ENCODE data around the gene ZCCHC2. TPM values are rescaled to one million over a fixed set of nuclear protein-coding genes. Genes with fewer than 3 reads are reported as not detected.

The ZCCHC2 gene
- total and polyA plus RNA-seq, 2 of the 13 experiments (the other 11 are each of a cell fraction or from before 2014, with no cell fraction given), result 62.5 to 76.1 TPM

GRCh38 chr18:62522504-62523254, at the start of gene ZCCHC2 (continued):
- peak; percentile 94 for TF ChIP-seq ARNT2 (CRISPR knock-in tag; IDR thresholded peaks at IDR 0.05; ENCODE audit: low read depth)
- TF ChIP-seq SNAPC2 (CRISPR knock-in tag; IDR thresholded peaks at IDR 0.05), result no peak; the same call in 1 of the 2 replicates
- peak; percentile 82; the same call in 1 of the 2 replicates for TF ChIP-seq ZNF558 (CRISPR knock-in tag; IDR thresholded peaks at IDR 0.05; ENCODE audit: borderline replicate concordance)
- TF ChIP-seq HOXA3 (CRISPR knock-in tag; IDR thresholded peaks at IDR 0.05), result peak; percentile 77; the same call in 1 of the 2 replicates
- peak; percentile 65 for TF ChIP-seq ZBED4 (CRISPR knock-in tag; IDR thresholded peaks at IDR 0.05; ENCODE audit: borderline replicate concordance)
- TF ChIP-seq HOXA9 (CRISPR knock-in tag; IDR thresholded peaks at IDR 0.05; ENCODE audit: borderline replicate concordance), result no peak
- peak; percentile 91 for TF ChIP-seq HDAC2 (CRISPR knock-in tag; IDR thresholded peaks at IDR 0.05)
- peak; percentile 75 for TF ChIP-seq ATF1 (CRISPR knock-in tag; IDR thresholded peaks at IDR 0.05)
- no peak for TF ChIP-seq ZBTB39 (CRISPR knock-in tag; IDR thresholded peaks at IDR 0.05)
- peak; percentile 54; the same call in 1 of the 2 replicates for TF ChIP-seq TBX3 (IDR thresholded peaks at IDR 0.05; ENCODE audit: borderline replicate concordance)
- peak; percentile 62 for TF ChIP-seq ZBTB33 (CRISPR knock-in tag; IDR thresholded peaks at IDR 0.05)
- peak; percentile 94 for TF ChIP-seq ZNF598 (CRISPR knock-in tag; IDR thresholded peaks at IDR 0.05; ENCODE audit: borderline replicate concordance)
- TF ChIP-seq PHF20 (CRISPR knock-in tag; IDR thresholded peaks at IDR 0.05), result no peak; the same call in 1 of the 2 replicates
- TF ChIP-seq MTERF4 (CRISPR knock-in tag; IDR thresholded peaks at IDR 0.05), result peak; percentile 88; the same call in 1 of the 2 replicates
- peak; percentile 91 for TF ChIP-seq MED13 (CRISPR knock-in tag; IDR thresholded peaks at IDR 0.05)
